Neuronal stem cell (in vitro differentiated cells): Measurements from ENCODE around the gene GRM1.

Source experiments
- DNase-seq: peaks from one replicate; pipeline ENCODE4 v3.0.0-alpha.2; 2013; ENCODE audit warnings: low spot score
- H2AFZ ChIP-seq: one replicate; pipeline ENCODE4 v1.6.1; 2013; ENCODE audit warnings: mild to moderate bottlenecking, low read length, inconsistent platforms
- H2AK5ac ChIP-seq: 2 replicates; pipeline ENCODE4 v1.6.1; 2013; ENCODE audit warnings: low read depth, mild to moderate bottlenecking, inconsistent platforms, low read length, moderate library complexity, mixed read lengths
- H2BK120ac ChIP-seq: 2 replicates; pipeline ENCODE4 v1.6.1; 2013; ENCODE audit warnings: low read depth, mild to moderate bottlenecking, inconsistent platforms, low read length, moderate library complexity, mixed read lengths
- H2BK12ac ChIP-seq: one replicate; pipeline ENCODE4 v1.6.1; 2013; ENCODE audit warnings: low read length, inconsistent platforms
- H2BK15ac ChIP-seq: 2 replicates; pipeline ENCODE4 v1.6.1; 2013; ENCODE audit warnings: mild to moderate bottlenecking, low read length, inconsistent platforms, mixed read lengths
- H2BK5ac ChIP-seq: one replicate; pipeline ENCODE4 v1.6.1; 2013; ENCODE audit warnings: inconsistent platforms, mild to moderate bottlenecking, low read length, moderate library complexity
- H3K14ac ChIP-seq: one replicate; pipeline ENCODE4 v1.6.1; 2013; ENCODE audit warnings: low read length, inconsistent platforms
- H3K18ac ChIP-seq: 2 replicates; pipeline ENCODE4 v1.6.1; 2013; ENCODE audit warnings: low read length, inconsistent platforms
- H3K23ac ChIP-seq: 2 replicates; pipeline ENCODE4 v1.6.1; 2013; ENCODE audit warnings: low read depth, mild to moderate bottlenecking, mixed read lengths, low read length, inconsistent platforms; ENCODE audit not compliant: poor library complexity
- H3K27ac ChIP-seq: replicated peaks from 3 replicates; pipeline ENCODE4 v1.5.1; 2013; ENCODE audit warnings: low read length, inconsistent platforms
- H3K27me3 ChIP-seq, 3 experiments: 2 replicates each; pipeline ENCODE4 v1.6.1; 2013; ENCODE audit warnings: low read length in 3 of 3, mild to moderate bottlenecking in 2 of 3, inconsistent platforms in 1 of 3, low read depth in 1 of 3, mixed read lengths in 1 of 3, moderate library complexity in 1 of 3; ENCODE audit not compliant: control insufficient read depth in 3 of 3, insufficient read depth in 3 of 3
- H3K36me3 ChIP-seq, 2 donors: replicated peaks in 1 of 2; 2 replicates each; pipeline ENCODE4 v1.6.1; 2013; ENCODE audit warnings: low read length in 2 of 2; ENCODE audit not compliant: control insufficient read depth in 2 of 2, insufficient read depth in 2 of 2
- H3K4ac ChIP-seq: 2 replicates; pipeline ENCODE4 v1.6.1; 2013; ENCODE audit warnings: inconsistent platforms, mild to moderate bottlenecking, low read length, moderate library complexity
- H3K4me1 ChIP-seq, 2 donors: 1 replicate in 1 of 2; 2 replicates in 1 of 2; pipeline ENCODE4 v1.6.1; 2013; ENCODE audit warnings: low read length in 2 of 2, low read depth in 1 of 2; ENCODE audit not compliant: control insufficient read depth in 2 of 2, insufficient read depth in 1 of 2
- H3K4me2 ChIP-seq: one replicate; pipeline ENCODE4 v1.6.1; 2013; ENCODE audit warnings: mild to moderate bottlenecking, low read length, inconsistent platforms; ENCODE audit not compliant: insufficient read depth, poor library complexity, severe bottlenecking
- H3K4me3 ChIP-seq, 2 donors: 2 replicates each; pipeline ENCODE4 v1.5.1; 2013; ENCODE audit warnings: low read length in 2 of 2, mild to moderate bottlenecking in 2 of 2, inconsistent platforms in 1 of 2, moderate library complexity in 1 of 2
- H3K79me1 ChIP-seq: one replicate; pipeline ENCODE4 v1.6.1; 2013; ENCODE audit warnings: low read depth, mild to moderate bottlenecking, inconsistent platforms, low read length, moderate library complexity
- H3K9ac ChIP-seq: one replicate; pipeline ENCODE4 v1.6.1; 2013; ENCODE audit warnings: mild to moderate bottlenecking, low read depth, low read length, inconsistent platforms; ENCODE audit not compliant: poor library complexity
- H3K9me3 ChIP-seq, 2 donors: replicated peaks in 1 of 2; 2 replicates each; pipeline versions ENCODE3 to v1.6.1; 2013; ENCODE audit warnings: low read length in 2 of 2, mild to moderate bottlenecking in 2 of 2, inconsistent platforms in 1 of 2, low read depth in 1 of 2, mixed read lengths in 1 of 2, moderate library complexity in 1 of 2; ENCODE audit not compliant: control insufficient read depth in 2 of 2, insufficient read depth in 1 of 2
- H4K8ac ChIP-seq: one replicate; pipeline ENCODE4 v1.6.1; 2013; ENCODE audit warnings: low read depth, mild to moderate bottlenecking, inconsistent platforms, low read length, moderate library complexity
- H4K91ac ChIP-seq: one replicate; pipeline ENCODE4 v1.6.1; 2013; ENCODE audit warnings: low read length, low read depth, mild to moderate bottlenecking, inconsistent platforms; ENCODE audit not compliant: poor library complexity
- WGBS, 2 donors: extraction: QIAGEN DNeasy Blood & Tissue Kit; methylation state at CpG; one replicate each; pipeline ENCODE4 v1.1.7; 2013; ENCODE audit warnings: missing lambda C conversion rate in 2 of 2, mixed read lengths in 1 of 2; ENCODE audit not compliant: insufficient read length in 2 of 2, insufficient replicate concordance in 1 of 2; ENCODE audit errors: extremely low coverage in 2 of 2; 5-methylcytosine and 5-hydroxymethylcytosine counted together

GRM1 gene

GRCh38 chr6:146113084-146113623 is 84.3 kb downstream of the GRM1 start:
- Histone ChIP-seq H3K18ac (no peak overlapping the region), H3K23ac (no peak overlapping the region), H2BK5ac (no peak overlapping the region), H2BK120ac (no peak overlapping the region), H4K91ac (no peak overlapping the region), H2BK12ac (no peak overlapping the region), H2AK5ac (no peak overlapping the region), H3K4me2 (no peak overlapping the region), H3K9ac (no peak overlapping the region), H3K79me1 (no peaks in the 10 kb centered on the region), H2BK15ac (no peak overlapping the region), H3K9me3 (peaks cover 0 to 2% of the 10 kb centered on the region in 2 donors), H3K4ac (no peak overlapping the region), H4K8ac (no peak overlapping the region), H2AFZ (no peak overlapping the region), H3K36me3 (no peaks in the 10 kb centered on the region), H3K27ac (no peak overlapping the region), H3K14ac (no peak overlapping the region), H3K4me1 (no peaks in the 10 kb centered on the region), H3K27me3 (no peaks in the 10 kb centered on the region), H3K4me3 (no peak overlapping the region)
- no peak for DNase-seq
- WGBS, 2 donors = no CpG with 5 or more reads among the region's 5 CpGs

GRCh38 chr6:146123616-146124015 is 94.8 kb downstream of the GRM1 start:
- H3K18ac ChIP-seq = no peak overlapping the region
- H3K23ac ChIP-seq = no peak overlapping the region
- H3K9me3 ChIP-seq = no peaks in the 10 kb centered on the region
- no CpG with 5 or more reads among the region's 4 CpGs for WGBS, 2 donors
- H3K4me3 ChIP-seq = no peak overlapping the region
- DNase-seq = no peak
- no peak overlapping the region for H2AFZ ChIP-seq
- H2BK12ac ChIP-seq = no peak overlapping the region
- no peaks in the 10 kb centered on the region for H3K27me3 ChIP-seq
- H2BK120ac ChIP-seq = no peak overlapping the region
- H3K9ac ChIP-seq = no peak overlapping the region
- no peaks in the 10 kb centered on the region for H3K79me1 ChIP-seq
- H3K14ac ChIP-seq = no peak overlapping the region
- H3K4me2 ChIP-seq = no peak overlapping the region
- H3K27ac ChIP-seq = no peak overlapping the region
- no peak overlapping the region for H4K8ac ChIP-seq
- H3K4ac ChIP-seq = no peak overlapping the region
- no peak overlapping the region for H4K91ac ChIP-seq
- H3K36me3 ChIP-seq = no peaks in the 10 kb centered on the region
- H2AK5ac ChIP-seq = no peak overlapping the region
- no peak overlapping the region for H2BK15ac ChIP-seq
- no peaks in the 10 kb centered on the region for H3K4me1 ChIP-seq
- H2BK5ac ChIP-seq = no peak overlapping the region

- no peak overlapping the region for H3K14ac ChIP-seq
- no peak overlapping the region for H3K18ac ChIP-seq
- H2AFZ ChIP-seq = no peak overlapping the region
- no peaks in the 10 kb centered on the region for H3K79me1 ChIP-seq
- no CpG with 5 or more reads among the region's 2 CpGs for WGBS, 2 donors
- no peak overlapping the region for H3K4me3 ChIP-seq
- no peak overlapping the region for H2BK120ac ChIP-seq
- H2BK12ac ChIP-seq = no peak overlapping the region
- no peaks in the 10 kb centered on the region for H3K36me3 ChIP-seq
- no peak overlapping the region for H3K9ac ChIP-seq
- no peak overlapping the region for H4K8ac ChIP-seq
- DNase-seq = no peak
- H4K91ac ChIP-seq = no peak overlapping the region
- no peak overlapping the region for H2AK5ac ChIP-seq
- H2BK5ac ChIP-seq = no peak overlapping the region
- no peak overlapping the region for H3K27ac ChIP-seq
- no peaks in the 10 kb centered on the region for H3K9me3 ChIP-seq
- no peak overlapping the region for H2BK15ac ChIP-seq
- H3K27me3 ChIP-seq = no peaks in the 10 kb centered on the region
- H3K4me1 ChIP-seq = no peaks in the 10 kb centered on the region
- no peak overlapping the region for H3K4me2 ChIP-seq
- H3K4ac ChIP-seq = no peak overlapping the region
- no peak overlapping the region for H3K23ac ChIP-seq
These were observed 98.8 kb downstream of the GRM1 start for GRCh38 chr6:146127447-146128215.

- Histone ChIP-seq H3K23ac (no peak overlapping the region), H2BK120ac (no peak overlapping the region), H3K9me3 (no peaks in the 10 kb centered on the region)
These were observed 105.0 kb downstream of the GRM1 start for GRCh38 chr6:146133866-146134265.

More at GRCh38 chr6:146133866-146134265, 105.0 kb downstream of the GRM1 start:
- Histone ChIP-seq H3K4ac (no peak overlapping the region), H3K79me1 (no peaks in the 10 kb centered on the region), H3K4me2 (no peak overlapping the region), H2BK12ac (no peak overlapping the region), H2AFZ (no peak overlapping the region), H3K9ac (no peak overlapping the region), H4K8ac (no peak overlapping the region), H3K27ac (no peak overlapping the region), H2BK15ac (no peak overlapping the region), H3K27me3 (no peaks in the 10 kb centered on the region), H2AK5ac (no peak overlapping the region), H3K36me3 (no peaks in the 10 kb centered on the region), H3K4me1 (no peaks in the 10 kb centered on the region), H2BK5ac (no peak overlapping the region), H3K4me3 (no peak overlapping the region), H4K91ac (no peak overlapping the region), H3K18ac (no peak overlapping the region), H3K14ac (no peak overlapping the region)
- no CpG with 5 or more reads among the region's 2 CpGs for WGBS, 2 donors
- no peak for DNase-seq
